Fibroblast of pulmonary artery (primary cell): ENCODE results near the gene LRCH1.

Source experiments
- DNase-seq: peaks from one replicate; pipeline ENCODE4 v3.0.0-alpha.2; 2010; ENCODE audit warnings: low read depth
- H3K4me3 ChIP-seq: replicated peaks from 2 replicates; pipeline ENCODE4 v1.5.1; 2011; ENCODE audit warnings: low read depth, mild to moderate bottlenecking, control low read depth, low read length, moderate library complexity
- CTCF ChIP-seq: IDR thresholded peaks from 2 replicates; pipeline ENCODE4 v1.5.1; 2011; ENCODE audit warnings: mild to moderate bottlenecking, control low read depth, low read length, inconsistent platforms; ENCODE audit errors: missing control alignments

LRCH1 gene

GRCh38 chr13:46617885-46618284 is 64.9 kb downstream of the LRCH1 start:
- H3K4me3 ChIP-seq = no peak overlapping the region
- TF ChIP-seq CTCF = no peak
- DNase-seq = no peak

- TF ChIP-seq CTCF = no peak
- no peak overlapping the region for H3K4me3 ChIP-seq
- no peak for DNase-seq
Observed at GRCh38 chr13:46618694-46619254, 65.8 kb downstream of the LRCH1 start.

GRCh38 chr13:46620029-46620428 is 67.1 kb downstream of the LRCH1 start:
- no peak overlapping the region for H3K4me3 ChIP-seq
- no peak for TF ChIP-seq CTCF
- no peak for DNase-seq

- H3K4me3 ChIP-seq = no peak overlapping the region
- no peak for DNase-seq
- no peak for TF ChIP-seq CTCF
Observed at GRCh38 chr13:46620471-46620870, 67.5 kb downstream of the LRCH1 start.

GRCh38 chr13:46621133-46621532 is 68.2 kb downstream of the LRCH1 start:
- no peak for TF ChIP-seq CTCF
- DNase-seq = no peak
- no peak overlapping the region for H3K4me3 ChIP-seq

- H3K4me3 ChIP-seq = no peak overlapping the region
- TF ChIP-seq CTCF = no peak
- DNase-seq = no peak
Observed at GRCh38 chr13:46621792-46622629, 69.0 kb downstream of the LRCH1 start.
